GM12878 (cell line): ENCODE data around the gene HNRNPAB. TPM values are rescaled to one million over a fixed set of nuclear protein-coding genes. Genes with fewer than 3 reads are reported as not detected.

Source experiments
- ATAC-seq: fragments of 200-7000 bp; cut with Tn5 transposase; 3 replicates; pipeline ENCODE4 v1.9.1; 2020; ENCODE audit warnings: mild to moderate bottlenecking, moderate library complexity
- BruUV-seq: library from RNA; stranded (reverse); fragments of 400-500 nt; replicated peaks from 2 replicates; lab custom pipeline; 2021; lab: Mats Ljungman, UMichigan
- CTCF ChIA-PET: fragments of 300-600 bp; sonication (Branson Sonifier 250); formaldehyde crosslinking; extraction: SDS; loops from one replicate; lab custom pipeline; 2021; ENCODE audit warnings: inconsistent platforms; lab: Yijun Ruan, JAX
- POLR2A ChIA-PET: fragments of 350-600 bp; formaldehyde crosslinking; extraction: SDS; loops from one replicate; lab custom pipeline; 2021; ENCODE audit warnings: inconsistent platforms; lab: Charles Lee
- RAD21 ChIA-PET: fragments of 300-600 bp; sonication (Branson Sonifier 250); formaldehyde crosslinking; loops from one replicate; lab custom pipeline; 2023; ENCODE audit warnings: antibody characterized with exemption; ENCODE audit not compliant: unreplicated experiment; lab: Charles Lee
- SMC1A ChIA-PET: fragments of 300-600 bp; sonication (Branson Sonifier 250); formaldehyde crosslinking; loops from one replicate; lab custom pipeline; 2023; ENCODE audit not compliant: unreplicated experiment, uncharacterized antibody; lab: Charles Lee
- DNase-seq: peaks from one replicate; pipeline ENCODE4 v3.0.0-alpha.2; 2011; ENCODE audit warnings: low read depth, low spot score
- FAIRE-seq: peaks from 3 replicates; lab custom pipeline; 2011; peaks lifted over from hg19 to GRCh38; lab: Jason Lieb, UNC
- H2AFZ ChIP-seq: 2 replicates; pipeline ENCODE4 v1.6.0; 2011; ENCODE audit warnings: low read depth, low read length, control low read depth; ENCODE audit not compliant: control insufficient read depth
- H3K27ac ChIP-seq: 2 replicates; pipeline ENCODE4 v1.5.1; 2011; ENCODE audit warnings: control low read depth; ENCODE audit not compliant: control insufficient read depth, insufficient read depth
- H3K27me3 ChIP-seq, 2 experiments: replicated peaks in 1 of 2; 2 replicates each; pipeline versions ENCODE4 v1.6.0 to v1.6.1; 2011; ENCODE audit warnings: low read length in 1 of 2; ENCODE audit not compliant: control insufficient read depth in 2 of 2, insufficient read depth in 2 of 2
- H3K36me3 ChIP-seq, 2 experiments: 2 replicates each; pipeline ENCODE4 v1.5.1; 2011; ENCODE audit warnings: low read length in 1 of 2; ENCODE audit not compliant: control insufficient read depth in 2 of 2, insufficient read depth in 2 of 2
- H3K4me1 ChIP-seq: 2 replicates; pipeline ENCODE4 v1.6.1; 2011; ENCODE audit warnings: mild to moderate bottlenecking, low read length, moderate library complexity, mixed read lengths; ENCODE audit not compliant: control insufficient read depth, insufficient read depth
- H3K4me2 ChIP-seq: 2 replicates; pipeline ENCODE4 v1.6.0; 2011; ENCODE audit warnings: control low read depth; ENCODE audit not compliant: control insufficient read depth, insufficient read depth
- H3K4me3 ChIP-seq: fragments of 200-600 bp; sonication (generic); 2 replicates; pipeline ENCODE4 v1.5.1; 2016
- H3K79me2 ChIP-seq: 2 replicates; pipeline ENCODE4 v1.6.0; 2011; ENCODE audit warnings: low read length; ENCODE audit not compliant: control insufficient read depth, insufficient read depth
- H3K9ac ChIP-seq: 2 replicates; pipeline ENCODE4 v1.8.0; 2011; ENCODE audit warnings: low read length, control low read depth, mixed read lengths; ENCODE audit not compliant: control insufficient read depth, insufficient read depth
- H3K9me3 ChIP-seq: replicated peaks from 3 replicates; pipeline ENCODE4 v1.5.1; 2011; ENCODE audit warnings: mild to moderate bottlenecking, low read length; ENCODE audit not compliant: control insufficient read depth, insufficient read depth
- H4K20me1 ChIP-seq: 2 replicates; pipeline ENCODE4 v1.6.0; 2011; ENCODE audit not compliant: control insufficient read depth, insufficient read depth
- BCL11A ChIP-seq: IDR thresholded peaks from 2 replicates; pipeline ENCODE4 v1.6.1; 2011; ENCODE audit warnings: low read depth, low read length
- EZH2 ChIP-seq: IDR thresholded peaks from 2 replicates; pipeline ENCODE4 v1.6.1; 2012; ENCODE audit warnings: low read depth, mild to moderate bottlenecking, control low read depth, inconsistent platforms, low read length, borderline replicate concordance; ENCODE audit not compliant: control insufficient read depth
- POLR2A ChIP-seq: IDR thresholded peaks from 2 replicates; pipeline ENCODE4 v1.6.1; 2011; ENCODE audit warnings: low read depth, mild to moderate bottlenecking, low read length
- SPI1 ChIP-seq: IDR thresholded peaks from 2 replicates; pipeline ENCODE4 v1.6.1; 2011; ENCODE audit warnings: low read depth, mild to moderate bottlenecking, low read length, moderate library complexity, borderline replicate concordance; ENCODE audit not compliant: insufficient read depth
- ZNF217 ChIP-seq: fragments of 450-650 bp; IDR thresholded peaks from 2 replicates; pipeline ENCODE4 v1.6.1; 2017; ENCODE audit warnings: antibody characterized with exemption, mild to moderate bottlenecking
- WGBS: methylation state at CpG from one replicate; pipeline ENCODE4 v1.1.6; 2016; ENCODE audit warnings: low lambda C conversion rate; ENCODE audit not compliant: insufficient replicate concordance, insufficient coverage; ENCODE audit errors: missing lambda C conversion rate; 5-methylcytosine and 5-hydroxymethylcytosine counted together
- in situ Hi-C: fragments of 300-500 bp; cut with MboI; formaldehyde crosslinking; loops from 9 replicates; pipeline ENCODE4 v1.14.3; 2018; ENCODE audit warnings: mixed read lengths
- intact Hi-C: fragments of 100-400 bp; cut with micrococcal nuclease; formaldehyde crosslinking; loops from one replicate; pipeline ENCODE4 v1.14.2; 2022; ENCODE audit not compliant: unreplicated experiment
- polyA plus RNA-seq, 11 experiments: library from polyadenylated mRNA; depleted of rRNA in 4 of 11; unstranded in 6 of 11; stranded (reverse) in 5 of 11; fragments of >200 nt; fragmentation: Nextera tagmentation in 4 of 11; fragmentation: Illumina TruSeq in 1 of 11; extraction: Ambion mirVana in 4 of 11; extraction: Trizol in 1 of 11; gene quantifications; 1 replicate in 1 of 11; 2 replicates in 10 of 11; pipeline versions ENCODE4 v1.2.1 to v1.2.3, GENCODE V29; 2011 to 2016; ENCODE audit warnings: inconsistent platforms in 2 of 11, missing spikeins in 2 of 11, low read depth in 1 of 11
- total RNA-seq, 4 experiments: library from RNA; depleted of rRNA in 3 of 4; stranded (reverse); fragments of >200 nt in 3 of 4; fragmentation: Illumina TruSeq in 1 of 4; extraction: Trizol in 1 of 4; gene quantifications; 2 replicates each; pipeline versions ENCODE4 v1.2.1 to v1.2.3, GENCODE V29; 2013 to 2021

Gene HNRNPAB
- total and polyA plus RNA-seq, 10 of the 15 experiments (the other 5 are each of a cell fraction or from before 2014, with no cell fraction given) = 42.3 to 330 (median 230) TPM

DNA sequence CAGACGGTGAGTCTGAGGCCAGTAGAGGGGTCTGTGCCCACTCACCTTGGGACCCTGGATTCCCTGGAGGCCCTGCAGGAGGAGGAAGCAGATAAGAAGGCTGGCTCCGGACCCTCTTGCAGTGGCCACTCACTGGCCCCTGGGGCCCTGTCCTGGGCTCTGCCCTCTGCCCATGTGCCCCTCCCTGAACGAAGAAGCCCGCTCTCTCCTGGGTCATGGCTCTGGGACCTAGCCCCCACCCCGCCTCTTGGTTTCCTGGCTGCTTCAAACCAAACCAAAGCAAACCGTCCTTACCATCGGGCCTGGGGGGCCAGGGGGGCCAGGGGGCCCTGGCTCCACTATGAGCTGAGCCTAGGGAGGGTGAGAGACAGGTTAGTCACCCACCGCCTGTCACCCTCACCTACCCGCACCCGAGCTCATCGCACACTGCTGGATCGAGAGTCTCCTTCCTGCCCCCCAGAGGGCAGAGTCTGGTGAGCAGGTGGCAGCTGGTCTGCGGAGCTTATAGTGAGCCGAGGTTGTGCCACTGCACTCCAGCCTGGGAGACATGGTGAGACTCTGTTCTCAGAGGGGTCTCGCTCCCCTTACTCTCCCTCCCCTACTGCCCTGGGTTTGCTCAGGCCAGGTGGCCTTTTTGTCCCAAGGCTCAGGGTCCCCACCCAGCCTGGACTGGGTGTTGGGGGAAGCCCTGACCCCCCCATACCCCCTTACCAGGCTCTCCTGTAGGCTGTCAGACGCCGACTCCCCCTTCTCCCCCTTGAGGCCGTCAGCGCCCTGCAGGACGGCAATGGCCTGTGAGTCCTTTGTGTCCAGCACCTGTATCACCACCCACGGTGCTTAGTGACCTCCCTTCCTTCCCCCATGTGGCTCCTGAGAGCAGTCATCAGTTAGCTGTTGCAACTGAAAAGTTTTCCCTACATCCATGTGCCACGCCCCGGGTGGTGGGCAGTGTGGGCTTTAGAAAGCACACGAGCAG is 43.4 kb downstream of the HNRNPAB start:
- ChIA-PET CTCF (no interaction called here), POLR2A (no interaction called here)
- Histone ChIP-seq H3K4me1 (peaks cover 13% of the 10 kb centered on the region), H3K4me3 (no peak overlapping the region), H3K9me3 (no peaks in the 10 kb centered on the region), H4K20me1 (no peaks in the 10 kb centered on the region), H3K4me2 (no peak overlapping the region)
- FAIRE-seq (no peak), ATAC-seq (peak; percentile 61; the same call in 2 of the 3 replicates)
- WGBS = 58% methylated on average over 23 of the region's 24 CpGs
- TF ChIP-seq ZNF217 (no peak), POLR2A (no peak)
- TF ChIP-seq, all 136 proteins: peak for 0
- in situ Hi-C loops (no loop called here), intact Hi-C loops (no loop called here)
- ChIA-PET SMC1A (no interaction called here), RAD21 (no interaction called here)
- Histone ChIP-seq H3K27ac (no peak overlapping the region), H2AFZ (no peak overlapping the region), H3K9ac (no peak overlapping the region), H3K27me3 (no peaks in the 10 kb centered on the region), H3K36me3 (no peaks in the 10 kb centered on the region), H3K79me2 (no peaks in the 10 kb centered on the region)
- no peak for DNase-seq
- no TSS peak for BruUV-seq

GRCh38 chr5:178248750-178249149 is 44.4 kb downstream of the HNRNPAB start:
- Histone ChIP-seq H3K4me2 (no peak overlapping the region), H3K27ac (no peak overlapping the region), H4K20me1 (no peaks in the 10 kb centered on the region), H3K4me1 (peaks cover 13% of the 10 kb centered on the region), H3K4me3 (no peak overlapping the region), H3K27me3 (no peaks in the 10 kb centered on the region), H3K9ac (no peak overlapping the region), H2AFZ (no peak overlapping the region), H3K36me3 (no peaks in the 10 kb centered on the region), H3K9me3 (no peaks in the 10 kb centered on the region), H3K79me2 (no peaks in the 10 kb centered on the region)
- TF ChIP-seq EZH2 (no peak), BCL11A (no peak), SPI1 (no peak)
- in situ Hi-C loops = no loop called here
- DNase-seq (no peak), FAIRE-seq (no peak), ATAC-seq (no peak)
- intact Hi-C loops = no loop called here
- ChIA-PET SMC1A (no interaction called here), RAD21 (no interaction called here), CTCF (no interaction called here), POLR2A (no interaction called here)
- no TSS peak for BruUV-seq
- WGBS = 68% methylated on average over 18 of the region's 18 CpGs
